Ishikawa (cell line): Measurements from ENCODE around the gene C12orf57.

Experiments
- CEBPB ChIP-seq: IDR thresholded peaks from 2 replicates; pipeline ENCODE4 v1.6.1; 2012
- CREB1 ChIP-seq: IDR thresholded peaks from 2 replicates; pipeline ENCODE4 v1.6.1; 2012; ENCODE audit warnings: low read depth
- EGR1 ChIP-seq: IDR thresholded peaks from 2 replicates; pipeline ENCODE4 v1.6.1; 2012
- EP300 ChIP-seq: IDR thresholded peaks from 2 replicates; pipeline ENCODE4 v1.6.1; 2012; ENCODE audit warnings: borderline replicate concordance
- FOXM1 ChIP-seq: IDR thresholded peaks from 2 replicates; pipeline ENCODE4 v1.6.1; 2012; ENCODE audit warnings: low read depth, borderline replicate concordance
- NFIC ChIP-seq: IDR thresholded peaks from 2 replicates; pipeline ENCODE4 v1.6.1; 2012
- RAD21 ChIP-seq: IDR thresholded peaks from 2 replicates; pipeline ENCODE4 v1.6.1; 2012; ENCODE audit warnings: low read depth
- TAF1 ChIP-seq: IDR thresholded peaks from 2 replicates; pipeline ENCODE4 v1.6.1; 2012; ENCODE audit warnings: low read depth, mild to moderate bottlenecking
- TCF12 ChIP-seq: IDR thresholded peaks from 2 replicates; pipeline ENCODE4 v1.6.1; 2012; ENCODE audit warnings: low read depth
- TEAD4 ChIP-seq: IDR thresholded peaks from 2 replicates; pipeline ENCODE4 v1.6.1; 2012
- YY1 ChIP-seq: IDR thresholded peaks from 2 replicates; pipeline ENCODE4 v1.6.1; 2012; ENCODE audit warnings: low read depth
- ZBTB7A ChIP-seq: IDR thresholded peaks from 2 replicates; pipeline ENCODE4 v1.6.1; 2012; ENCODE audit warnings: low read depth
- TF ChIP-seq, protein P1 (sequence below): IDR thresholded peaks from 2 replicates; pipeline ENCODE4 v1.6.1; 2012
- TF ChIP-seq, protein P2 (sequence below): IDR thresholded peaks from 2 replicates; pipeline ENCODE4 v1.6.1; 2012; ENCODE audit warnings: low read depth, mild to moderate bottlenecking
- TF ChIP-seq, protein P3 (sequence below): IDR thresholded peaks from 2 replicates; pipeline ENCODE4 v1.6.1; 2012

C12orf57 gene

DNA sequence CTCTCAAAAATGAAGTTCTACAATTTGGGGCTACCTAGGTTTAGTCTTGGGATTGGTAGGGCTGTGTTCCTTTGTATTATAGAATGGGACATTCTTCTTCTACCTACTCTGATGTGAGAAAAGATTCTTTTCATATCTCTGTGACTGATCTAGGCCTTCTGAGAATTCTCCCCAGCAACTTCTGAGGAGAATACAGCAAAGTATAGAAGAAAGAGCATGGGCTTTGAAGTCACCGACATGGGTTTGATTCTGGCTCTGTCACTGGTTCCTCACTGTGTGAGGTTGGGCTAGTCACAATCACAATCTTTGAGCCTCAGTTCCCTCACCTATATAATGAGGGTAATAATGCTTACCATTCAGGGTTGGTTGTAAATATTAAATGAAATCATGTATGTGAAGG lies 11.1 kb upstream of the C12orf57 start:
- TF ChIP-seq TAF1 (no peak), EP300 (no peak), RAD21 (no peak), EGR1 (no peak), FOXM1 (no peak), TEAD4 (no peak), NFIC (no peak)
- TF ChIP-seq, protein P1, sequence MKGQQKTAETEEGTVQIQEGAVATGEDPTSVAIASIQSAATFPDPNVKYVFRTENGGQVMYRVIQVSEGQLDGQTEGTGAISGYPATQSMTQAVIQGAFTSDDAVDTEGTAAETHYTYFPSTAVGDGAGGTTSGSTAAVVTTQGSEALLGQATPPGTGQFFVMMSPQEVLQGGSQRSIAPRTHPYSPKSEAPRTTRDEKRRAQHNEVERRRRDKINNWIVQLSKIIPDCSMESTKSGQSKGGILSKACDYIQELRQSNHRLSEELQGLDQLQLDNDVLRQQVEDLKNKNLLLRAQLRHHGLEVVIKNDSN: no peak

GRCh38 chr12:6934110-6934509 lies 9.7 kb upstream of the C12orf57 start:
- no peak for TF ChIP-seq TCF12
- TF ChIP-seq, protein P2, sequence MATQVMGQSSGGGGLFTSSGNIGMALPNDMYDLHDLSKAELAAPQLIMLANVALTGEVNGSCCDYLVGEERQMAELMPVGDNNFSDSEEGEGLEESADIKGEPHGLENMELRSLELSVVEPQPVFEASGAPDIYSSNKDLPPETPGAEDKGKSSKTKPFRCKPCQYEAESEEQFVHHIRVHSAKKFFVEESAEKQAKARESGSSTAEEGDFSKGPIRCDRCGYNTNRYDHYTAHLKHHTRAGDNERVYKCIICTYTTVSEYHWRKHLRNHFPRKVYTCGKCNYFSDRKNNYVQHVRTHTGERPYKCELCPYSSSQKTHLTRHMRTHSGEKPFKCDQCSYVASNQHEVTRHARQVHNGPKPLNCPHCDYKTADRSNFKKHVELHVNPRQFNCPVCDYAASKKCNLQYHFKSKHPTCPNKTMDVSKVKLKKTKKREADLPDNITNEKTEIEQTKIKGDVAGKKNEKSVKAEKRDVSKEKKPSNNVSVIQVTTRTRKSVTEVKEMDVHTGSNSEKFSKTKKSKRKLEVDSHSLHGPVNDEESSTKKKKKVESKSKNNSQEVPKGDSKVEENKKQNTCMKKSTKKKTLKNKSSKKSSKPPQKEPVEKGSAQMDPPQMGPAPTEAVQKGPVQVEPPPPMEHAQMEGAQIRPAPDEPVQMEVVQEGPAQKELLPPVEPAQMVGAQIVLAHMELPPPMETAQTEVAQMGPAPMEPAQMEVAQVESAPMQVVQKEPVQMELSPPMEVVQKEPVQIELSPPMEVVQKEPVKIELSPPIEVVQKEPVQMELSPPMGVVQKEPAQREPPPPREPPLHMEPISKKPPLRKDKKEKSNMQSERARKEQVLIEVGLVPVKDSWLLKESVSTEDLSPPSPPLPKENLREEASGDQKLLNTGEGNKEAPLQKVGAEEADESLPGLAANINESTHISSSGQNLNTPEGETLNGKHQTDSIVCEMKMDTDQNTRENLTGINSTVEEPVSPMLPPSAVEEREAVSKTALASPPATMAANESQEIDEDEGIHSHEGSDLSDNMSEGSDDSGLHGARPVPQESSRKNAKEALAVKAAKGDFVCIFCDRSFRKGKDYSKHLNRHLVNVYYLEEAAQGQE: no peak
- TF ChIP-seq EGR1: no peak
- TF ChIP-seq CEBPB: no peak
- no peak for TF ChIP-seq NFIC
- no peak for TF ChIP-seq YY1
- no peak for TF ChIP-seq RAD21
- TF ChIP-seq TAF1: no peak
- no peak for TF ChIP-seq CREB1
- no peak for TF ChIP-seq EP300
- no peak for TF ChIP-seq TEAD4
- TF ChIP-seq FOXM1: no peak
- TF ChIP-seq, protein P3, sequence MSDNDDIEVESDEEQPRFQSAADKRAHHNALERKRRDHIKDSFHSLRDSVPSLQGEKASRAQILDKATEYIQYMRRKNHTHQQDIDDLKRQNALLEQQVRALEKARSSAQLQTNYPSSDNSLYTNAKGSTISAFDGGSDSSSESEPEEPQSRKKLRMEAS: no peak
- TF ChIP-seq, protein P1: no peak
- no peak for TF ChIP-seq ZBTB7A

DNA sequence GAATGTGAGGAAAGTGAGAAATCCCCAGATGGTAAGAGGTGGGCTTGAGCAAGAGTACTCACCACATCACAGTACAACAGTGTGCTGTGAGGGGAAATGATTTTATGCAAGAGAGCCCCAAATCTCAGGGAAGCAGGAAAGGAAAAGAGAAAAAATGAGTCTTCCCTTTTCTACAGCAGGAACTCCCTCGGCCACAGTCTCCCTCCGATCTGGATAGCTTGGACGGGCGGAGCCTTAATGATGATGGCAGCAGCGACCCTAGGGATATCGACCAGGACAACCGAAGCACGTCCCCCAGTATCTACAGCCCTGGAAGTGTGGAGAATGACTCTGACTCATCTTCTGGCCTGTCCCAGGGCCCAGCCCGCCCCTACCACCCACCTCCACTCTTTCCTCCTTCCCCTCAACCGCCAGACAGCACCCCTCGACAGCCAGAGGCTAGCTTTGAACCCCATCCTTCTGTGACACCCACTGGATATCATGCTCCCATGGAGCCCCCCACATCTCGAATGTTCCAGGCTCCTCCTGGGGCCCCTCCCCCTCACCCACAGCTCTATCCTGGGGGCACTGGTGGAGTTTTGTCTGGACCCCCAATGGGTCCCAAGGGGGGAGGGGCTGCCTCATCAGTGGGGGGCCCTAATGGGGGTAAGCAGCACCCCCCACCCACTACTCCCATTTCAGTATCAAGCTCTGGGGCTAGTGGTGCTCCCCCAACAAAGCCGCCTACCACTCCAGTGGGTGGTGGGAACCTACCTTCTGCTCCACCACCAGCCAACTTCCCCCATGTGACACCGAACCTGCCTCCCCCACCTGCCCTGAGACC lies 8.2 kb upstream of the C12orf57 start:
- TF ChIP-seq EP300: no peak
- no peak for TF ChIP-seq TAF1
- no peak for TF ChIP-seq CREB1
- TF ChIP-seq NFIC: no peak
- TF ChIP-seq, protein P2: no peak
- TF ChIP-seq, protein P1: no peak
- TF ChIP-seq RAD21: no peak
- no peak for TF ChIP-seq TEAD4
- TF ChIP-seq ZBTB7A: no peak
- TF ChIP-seq FOXM1: no peak
- TF ChIP-seq TCF12: no peak
- TF ChIP-seq, protein P3: no peak
- TF ChIP-seq CEBPB: no peak
- TF ChIP-seq EGR1: no peak

GRCh38 chr12:6936194-6936635 lies 7.6 kb upstream of the C12orf57 start:
- no peak for TF ChIP-seq ZBTB7A
- no peak for TF ChIP-seq TCF12
- TF ChIP-seq, protein P3: no peak
- no peak for TF ChIP-seq RAD21
- no peak for TF ChIP-seq FOXM1
- TF ChIP-seq CEBPB: no peak
- TF ChIP-seq TEAD4: no peak
- TF ChIP-seq NFIC: no peak
- no peak for TF ChIP-seq CREB1
- no peak for TF ChIP-seq EGR1
- TF ChIP-seq, protein P2: no peak
- TF ChIP-seq, protein P1: no peak
- TF ChIP-seq YY1: no peak
- no peak for TF ChIP-seq TAF1
- TF ChIP-seq EP300: no peak
